GM21576 (cell line): ENCODE measurements around the gene PDE8A.
"Not testable (repeated sequence)": the region's sequence is repeated elsewhere in the genome, so short reads cannot be mapped to it uniquely, and the experiment has no call there.

Experiments
- ATAC-seq: cut with Tn5 transposase; IDR thresholded peaks from one replicate; pipeline ENCODE4 v1.9.1; 2021; ENCODE audit warnings: mild to moderate bottlenecking, moderate library complexity; ENCODE audit not compliant: unreplicated experiment

PDE8A gene

GRCh38 chr15:85008474-85009260 lies 27.0 kb downstream of the PDE8A start:
- ATAC-seq = no peak

GRCh38 chr15:85009435-85009834 lies 27.8 kb downstream of the PDE8A start:
- no peak for ATAC-seq

- ATAC-seq = no peak
Observed at GRCh38 chr15:85010071-85010385, 28.4 kb downstream of the PDE8A start.

- no peak for ATAC-seq
Observed at GRCh38 chr15:85010386-85011159, 28.9 kb downstream of the PDE8A start.

- no peak for ATAC-seq
Observed at GRCh38 chr15:85011160-85011571, 29.5 kb downstream of the PDE8A start.

GRCh38 chr15:85011724-85012123 lies 30.1 kb downstream of the PDE8A start:
- ATAC-seq = not testable (repeated sequence)

GRCh38 chr15:85013785-85014184 lies 32.1 kb downstream of the PDE8A start:
- no peak for ATAC-seq

GRCh38 chr15:85014932-85015331 lies 33.3 kb downstream of the PDE8A start:
- no peak for ATAC-seq

- ATAC-seq = no peak
Observed at GRCh38 chr15:85016275-85016674, 34.6 kb downstream of the PDE8A start.

GRCh38 chr15:85019815-85020590 lies 38.3 kb downstream of the PDE8A start:
- ATAC-seq = no peak

GRCh38 chr15:85021409-85021808 lies 39.8 kb downstream of the PDE8A start:
- ATAC-seq = no peak

GRCh38 chr15:85022860-85023403 lies 41.3 kb downstream of the PDE8A start:
- ATAC-seq = no peak

GRCh38 chr15:85024003-85024402 lies 42.3 kb downstream of the PDE8A start:
- no peak for ATAC-seq

- no peak for ATAC-seq
Observed at GRCh38 chr15:85024509-85025336, 43.1 kb downstream of the PDE8A start.

GRCh38 chr15:85025516-85026251 lies 44.0 kb downstream of the PDE8A start:
- ATAC-seq = no peak

- no peak for ATAC-seq
Observed at GRCh38 chr15:85026304-85027032, 44.8 kb downstream of the PDE8A start.

- no peak for ATAC-seq
Observed at GRCh38 chr15:85027033-85027380, 45.4 kb downstream of the PDE8A start.

GRCh38 chr15:85027421-85027820 lies 45.8 kb downstream of the PDE8A start:
- no peak for ATAC-seq

- no peak for ATAC-seq
Observed at GRCh38 chr15:85028416-85028815, 46.8 kb downstream of the PDE8A start.
